K562 (cell line): ENCODE results near the gene LAPTM5. TPM values are rescaled to one million over a fixed set of nuclear protein-coding genes. Genes with fewer than 3 reads are reported as not detected.

Experiments used
- ATAC-seq: fragments of 200-7000 bp; cut with Tn5 transposase; 3 replicates; pipeline ENCODE4 v1.9.1; 2020; ENCODE audit warnings: moderate library complexity
- BruUV-seq: library from RNA; stranded (reverse); fragments of 400-500 nt; replicated peaks from 2 replicates; lab custom pipeline; 2021; lab: Mats Ljungman, UMichigan
- CTCF ChIA-PET: fragments of 300-600 bp; formaldehyde crosslinking; extraction: SDS; loops from one replicate; lab custom pipeline; 2021; ENCODE audit warnings: low intra/inter-chr PET ratio; lab: Yijun Ruan, JAX
- POLR2A ChIA-PET: fragments of 300-600, 350-650 bp; sonication (Branson Sonifier 250); formaldehyde crosslinking; extraction: SDS; loops from one replicate; lab custom pipeline; 2021; ENCODE audit warnings: antibody characterized with exemption, inconsistent platforms; lab: Yijun Ruan, JAX
- DNase-seq, 4 experiments: peaks; one replicate each; pipeline versions ENCODE4 v3.0.0 to v3.0.0-alpha.2; 2011 to 2018; ENCODE audit warnings: low spot score in 3 of 4, mixed read lengths in 3 of 4; ENCODE audit errors: extremely low read depth in 1 of 4
- FAIRE-seq: peaks from 2 replicates; lab custom pipeline; 2011; peaks lifted over from hg19 to GRCh38; lab: Jason Lieb, UNC
- H2AFZ ChIP-seq: 2 replicates; pipeline ENCODE4 v1.6.0; 2011; ENCODE audit warnings: low read depth, low read length, control low read depth, inconsistent platforms
- H3K27ac ChIP-seq: fragments of 200-600 bp; 3 replicates; pipeline ENCODE4 v1.8.0; 2011; ENCODE audit warnings: low read depth, mild to moderate bottlenecking, control low read depth, inconsistent platforms, low read length, moderate library complexity, mixed read lengths; ENCODE audit errors: extremely low read depth
- H3K27me3 ChIP-seq, 2 experiments: fragments of 300-600 bp in 1 of 2; 2 replicates in 1 of 2; 3 replicates in 1 of 2; pipeline versions ENCODE4 v1.6.0 to v1.8.0; 2011; ENCODE audit warnings: inconsistent platforms in 2 of 2, low read length in 2 of 2, mild to moderate bottlenecking in 1 of 2, mixed read lengths in 1 of 2, moderate library complexity in 1 of 2; ENCODE audit not compliant: control insufficient read depth in 2 of 2, insufficient read depth in 2 of 2
- H3K36me3 ChIP-seq: fragments of 300-600 bp; 3 replicates; pipeline ENCODE4 v1.8.0; 2011; ENCODE audit warnings: mild to moderate bottlenecking, low read length, inconsistent platforms; ENCODE audit not compliant: control insufficient read depth, insufficient read depth
- H3K4me1 ChIP-seq, 2 experiments: fragments of 200-600 bp in 1 of 2; replicated peaks in 1 of 2; 2 replicates in 1 of 2; 3 replicates in 1 of 2; pipeline versions ENCODE4 v1.5.1 to v1.8.0; 2011; ENCODE audit warnings: inconsistent platforms in 2 of 2, low read length in 2 of 2, mild to moderate bottlenecking in 1 of 2, mixed read lengths in 1 of 2, moderate library complexity in 1 of 2; ENCODE audit not compliant: control insufficient read depth in 2 of 2, insufficient read depth in 2 of 2
- H3K4me2 ChIP-seq: 2 replicates; pipeline ENCODE4 v1.6.1; 2011; ENCODE audit warnings: low read length, control low read depth, inconsistent platforms, mixed read lengths; ENCODE audit not compliant: insufficient read depth
- H3K4me3 ChIP-seq: fragments of 200-600 bp; sonication (generic), shearing (Covaris generic); 2 replicates; pipeline ENCODE4 v1.5.1; 2016; ENCODE audit warnings: control low read depth, inconsistent platforms
- H3K79me2 ChIP-seq: fragments of 200-600 bp; 3 replicates; pipeline ENCODE4 v1.8.0; 2011; ENCODE audit warnings: low read length, inconsistent platforms; ENCODE audit not compliant: control insufficient read depth, insufficient read depth
- H3K9ac ChIP-seq, 2 experiments: 2 replicates each; pipeline versions ENCODE4 v1.6.0 to v1.6.1; 2011; ENCODE audit warnings: low read depth in 2 of 2, low read length in 2 of 2, control low read depth in 1 of 2, inconsistent platforms in 1 of 2, mild to moderate bottlenecking in 1 of 2, mixed read lengths in 1 of 2; ENCODE audit not compliant: insufficient read depth in 1 of 2
- H3K9me1 ChIP-seq: one replicate; pipeline ENCODE4 v1.6.0; 2011; ENCODE audit warnings: inconsistent platforms, mild to moderate bottlenecking, low read length, moderate library complexity; ENCODE audit not compliant: control insufficient read depth, insufficient read depth
- H3K9me3 ChIP-seq: replicated peaks from 2 replicates; pipeline ENCODE4 v1.5.1; 2011; ENCODE audit warnings: low read depth, low read length, inconsistent platforms; ENCODE audit not compliant: control insufficient read depth, insufficient read depth
- H4K20me1 ChIP-seq: replicated peaks from 2 replicates; pipeline ENCODE4 v1.6.1; 2011; ENCODE audit warnings: low read length, inconsistent platforms, mixed read lengths; ENCODE audit not compliant: control insufficient read depth, insufficient read depth
- CEBPG ChIP-seq, 3 experiments: fragments of 200-800 bp in 1 of 3; sonication (Bioruptor generic) in 1 of 3; sonication (generic) in 1 of 3; formaldehyde crosslinking in 1 of 3; IDR thresholded peaks in 2 of 3; conservative IDR thresholded peaks in 1 of 3; 2 replicates each; pipeline versions ENCODE4 v1.6.1 to v1.8.0; 2016 to 2022; ENCODE audit warnings: missing compliant biosample characterization in 2 of 3, missing genetic modification characterization in 2 of 3, mild to moderate bottlenecking in 1 of 3, missing genetic modification reagents in 1 of 3
- GMEB1 ChIP-seq: fragments of 250-450 bp; sonication (Bioruptor Pico); IDR thresholded peaks from 2 replicates; pipeline ENCODE4 v1.4.0; 2020; ENCODE audit warnings: mild to moderate bottlenecking
- HNRNPUL1 ChIP-seq: fragments of 200-400 bp; formaldehyde crosslinking; IDR thresholded peaks from 2 replicates; pipeline ENCODE4 v1.6.1; 2017; ENCODE audit warnings: low read length
- NFRKB ChIP-seq: fragments of 450-650 bp; IDR thresholded peaks from 2 replicates; pipeline ENCODE4 v1.6.1; 2016; ENCODE audit warnings: low read depth
- NR2C1 ChIP-seq, 2 experiments: fragments of 450-650 bp; IDR thresholded peaks; 2 replicates each; pipeline ENCODE4 v1.6.1; 2017; ENCODE audit warnings: mild to moderate bottlenecking in 2 of 2, antibody characterized with exemption in 1 of 2, inconsistent platforms in 1 of 2, missing compliant biosample characterization in 1 of 2, missing genetic modification characterization in 1 of 2
- TARDBP ChIP-seq: fragments of 450-650 bp; IDR thresholded peaks from 2 replicates; pipeline ENCODE4 v1.6.1; 2016
- ZNF146 ChIP-seq: IDR thresholded peaks from one replicate; pipeline ENCODE4 v1.6.1; 2018; ENCODE audit warnings: missing compliant biosample characterization; ENCODE audit not compliant: unreplicated experiment
- ZNF518B ChIP-seq: fragments of 250-450 bp; sonication (Bioruptor Pico); IDR thresholded peaks from 2 replicates; pipeline ENCODE4 v1.5.0; 2021; ENCODE audit warnings: mild to moderate bottlenecking, moderate library complexity
- ZNF707 ChIP-seq: fragments of 250-450 bp; sonication (Bioruptor Pico); conservative IDR thresholded peaks from 2 replicates; pipeline ENCODE4 v1.8.0; 2022; ENCODE audit warnings: inconsistent platforms, mild to moderate bottlenecking, moderate library complexity
- WGBS: fragments of 100-300 bp; shearing (Covaris generic); methylation state at CpG from one replicate; pipeline ENCODE4 v1.1.6; 2016; ENCODE audit warnings: low coverage, mixed read lengths; ENCODE audit not compliant: insufficient coverage; ENCODE audit errors: missing lambda C conversion rate; 5-methylcytosine and 5-hydroxymethylcytosine counted together
- in situ Hi-C: fragments of 300-500 bp; cut with MboI; formaldehyde crosslinking; loops from 4 replicates; pipeline ENCODE4 v1.15.0; 2018; ENCODE audit warnings: inconsistent platforms, mixed read lengths
- intact Hi-C: fragments of 100-400 bp; cut with micrococcal nuclease; formaldehyde crosslinking; loops from 2 replicates; pipeline ENCODE4 v1.14.2; 2022
- polyA plus RNA-seq, 8 experiments: library from polyadenylated mRNA; depleted of rRNA in 4 of 8; stranded (reverse) in 5 of 8; unstranded in 3 of 8; fragments of >200 nt; fragmentation: Nextera tagmentation in 2 of 8; fragmentation: Illumina TruSeq in 1 of 8; extraction: Ambion mirVana in 2 of 8; extraction: Trizol in 1 of 8; gene quantifications; 2 replicates each; pipeline versions ENCODE4 v1.2.1 to v1.2.3, GENCODE V29; 2011 to 2014; ENCODE audit warnings: inconsistent platforms in 1 of 8, missing spikeins in 1 of 8
- total RNA-seq, 7 experiments: library from RNA; depleted of rRNA in 6 of 7; stranded (reverse); fragments of >200 nt in 6 of 7; fragmentation: Illumina TruSeq in 2 of 7; extraction: Trizol in 2 of 7; gene quantifications; 2 replicates each; pipeline versions ENCODE4 v1.2.1 to v1.2.3, GENCODE V29; 2011 to 2021; ENCODE audit warnings: low replicate concordance in 1 of 7

Gene LAPTM5
- total and polyA plus RNA-seq, 9 of the 15 experiments (the other 6 are each of a cell fraction or from before 2014, with no cell fraction given) = 2.4 to 47.3 (median 20.3) TPM

- no peaks in the 10 kb centered on the region for H3K9me1 ChIP-seq
- ChIA-PET CTCF (no interaction called here), POLR2A (interaction anchor here (0.8 to 1.8 kb wide), 7 partner anchors 8 to 136 kb away, joined by 3 to 7 read pairs (median 4); no protein-coding TSS in a partner anchor)
- peaks cover 0 to 4% of the 10 kb centered on the region in 2 experiments; a peak in 1 of 5 replicates for H3K27me3 ChIP-seq
- H3K4me3 ChIP-seq = no peak overlapping the region
- in situ Hi-C loops = no loop called here
- H2AFZ ChIP-seq = peak overlapping the region; percentile 25; the same call in 1 of the 2 replicates
- BruUV-seq = no TSS peak
- ATAC-seq = no peak
- no peak for DNase-seq
- intact Hi-C loops = no loop called here
- H3K9ac ChIP-seq = no peak overlapping the region
- no peak for FAIRE-seq
- H3K27ac ChIP-seq = no peak overlapping the region
- H3K36me3 ChIP-seq = no peaks in the 10 kb centered on the region
- H3K79me2 ChIP-seq = no peaks in the 10 kb centered on the region
- no peaks in the 10 kb centered on the region for H3K9me3 ChIP-seq
- peaks cover 6 to 16% of the 10 kb centered on the region in 2 experiments; a peak in 4 of 5 replicates for H3K4me1 ChIP-seq
- H3K4me2 ChIP-seq = no peak overlapping the region
- WGBS = 59% methylated on average over 4 of the region's 4 CpGs
- TF ChIP-seq ZNF146 (CRISPR knock-in tag) (peak; percentile 17), NFRKB (no peak)
- no peaks in the 10 kb centered on the region for H4K20me1 ChIP-seq
Measured at GRCh38 chr1:30794260-30794659, 36.7 kb upstream of the LAPTM5 start.

DNA sequence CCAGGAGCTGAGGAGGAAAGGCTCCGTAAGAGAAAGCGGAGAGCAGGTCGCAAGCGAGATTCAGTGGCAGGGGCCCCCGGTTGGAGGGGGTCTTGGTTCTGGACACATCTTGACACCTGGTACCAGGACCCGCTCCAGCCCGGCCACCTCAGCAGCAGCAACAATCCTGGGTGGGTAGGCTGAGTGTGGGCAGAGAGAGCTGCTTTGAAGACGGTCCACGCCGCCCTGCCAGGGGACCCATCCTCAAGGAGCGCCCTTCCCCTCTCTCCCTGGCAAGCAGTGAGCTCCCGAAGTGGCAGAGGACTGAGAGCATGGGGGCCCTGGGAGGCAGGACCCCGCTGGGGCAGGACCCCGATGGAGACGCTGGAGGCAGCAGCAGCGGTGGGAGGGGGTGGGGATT, 35.6 kb upstream of the LAPTM5 start:
- no TSS peak for BruUV-seq
- H3K27me3 ChIP-seq = peaks cover 0 to 4% of the 10 kb centered on the region in 2 experiments; a peak in 1 of 5 replicates
- ChIA-PET POLR2A (interaction anchor here (0.8 to 1.8 kb wide), 5 partner anchors 9 to 126 kb away, joined by 3 to 8 read pairs (median 5); no protein-coding TSS in a partner anchor), CTCF (interaction anchor here (0.5 kb wide), 1 partner anchor 131 kb away, joined by 5 read pairs; no protein-coding TSS in a partner anchor)
- H3K4me1 ChIP-seq = peaks cover 2 to 11% of the 10 kb centered on the region in 2 experiments; a peak in 4 of 5 replicates
- H3K79me2 ChIP-seq = no peaks in the 10 kb centered on the region
- DNase-seq (no peak), FAIRE-seq (no peak), ATAC-seq (no peak)
- no peaks in the 10 kb centered on the region for H3K36me3 ChIP-seq
- WGBS = 54% methylated on average over 15 of the region's 16 CpGs
- no peak overlapping the region for H3K4me2 ChIP-seq
- no peaks in the 10 kb centered on the region for H4K20me1 ChIP-seq
- no peak overlapping the region for H3K27ac ChIP-seq
- no peaks in the 10 kb centered on the region for H3K9me3 ChIP-seq
- H3K9ac ChIP-seq = peak overlapping the region in 1 of 2 experiments; percentile 53; a peak in 2 of 4 replicates
- no peak overlapping the region for H3K4me3 ChIP-seq
- H2AFZ ChIP-seq = no peak overlapping the region
- no peaks in the 10 kb centered on the region for H3K9me1 ChIP-seq
- intact Hi-C loops = no loop called here
- in situ Hi-C loops = no loop called here
- TF ChIP-seq HNRNPUL1 (no peak), ZNF518B (CRISPR knock-in tag) (no peak), CEBPG (CRISPR knock-in tag; IDR thresholded peaks at IDR 0.05) (no peak), CEBPG (tag; conservative IDR thresholded peaks at IDR 0.05 in 1 of 2, IDR thresholded peaks at IDR 0.05 in 1 of 2) (no peak), NR2C1 (IDR thresholded peaks at IDR 0.05) (no peak), NR2C1 (tag; IDR thresholded peaks at IDR 0.05) (no peak), ZNF707 (CRISPR knock-in tag) (no peak), GMEB1 (CRISPR knock-in tag) (no peak), TARDBP (no peak)
